K562 (cell line): ENCODE measurements around the gene RAB31. TPM values are rescaled to one million over a fixed set of nuclear protein-coding genes. Genes with fewer than 3 reads are reported as not detected.
A peak's percentile ranks its signal among the peaks of the same experiment; 100 is the strongest.

ENCODE experiments used
- BDP1 ChIP-seq: IDR thresholded peaks from 3 replicates; pipeline ENCODE4 v1.6.1; 2011; ENCODE audit not compliant: insufficient read length, insufficient read depth
- ETS1 ChIP-seq: conservative IDR thresholded peaks from 2 replicates; pipeline ENCODE4 v1.6.1; 2011; ENCODE audit warnings: low read depth, mild to moderate bottlenecking, low read length; ENCODE audit not compliant: control insufficient read depth
- HDAC8 ChIP-seq: fragments of 450-650 bp; IDR thresholded peaks from 2 replicates; pipeline ENCODE4 v1.6.1; 2016; ENCODE audit warnings: mild to moderate bottlenecking, missing genetic modification characterization, moderate library complexity, missing compliant biosample characterization
- KLF13 ChIP-seq: fragments of 450-650 bp; IDR thresholded peaks from 2 replicates; pipeline ENCODE4 v1.6.1; 2016; ENCODE audit warnings: missing genetic modification characterization, low read depth, mild to moderate bottlenecking, missing compliant biosample characterization, moderate library complexity, borderline replicate concordance
- MAFK ChIP-seq: IDR thresholded peaks from 2 replicates; pipeline ENCODE4 v1.6.1; 2011; ENCODE audit warnings: low read length, improper control_type of control experiment
- NFE2L1 ChIP-seq: fragments of 450-650 bp; IDR thresholded peaks from 2 replicates; pipeline ENCODE4 v1.6.1; 2016; ENCODE audit warnings: missing genetic modification characterization, low read depth, mild to moderate bottlenecking, missing compliant biosample characterization, moderate library complexity, borderline replicate concordance
- NFRKB ChIP-seq: fragments of 450-650 bp; IDR thresholded peaks from 2 replicates; pipeline ENCODE4 v1.6.1; 2016; ENCODE audit warnings: low read depth
- RBBP5 ChIP-seq: fragments of 200-600 bp; sonication (generic); IDR thresholded peaks from 2 replicates; pipeline ENCODE4 v1.6.1; 2012; ENCODE audit warnings: borderline replicate concordance, mild to moderate bottlenecking, low read length, control low read depth, inconsistent platforms; ENCODE audit not compliant: insufficient read depth, poor library complexity, severe bottlenecking
- RCOR1 ChIP-seq, 2 experiments: IDR thresholded peaks; 2 replicates each; pipeline ENCODE4 v1.6.1; 2012; ENCODE audit warnings: low read depth in 2 of 2, low read length in 2 of 2, borderline replicate concordance in 1 of 2, improper control_type of control experiment in 1 of 2
- TAF15 ChIP-seq: fragments of 200-400 bp; formaldehyde crosslinking; IDR thresholded peaks from 2 replicates; pipeline ENCODE4 v1.6.1; 2017; ENCODE audit warnings: mild to moderate bottlenecking, low read depth, low read length, moderate library complexity
- THRAP3 ChIP-seq: fragments of 450-650 bp; IDR thresholded peaks from 2 replicates; pipeline ENCODE4 v1.6.1; 2016; ENCODE audit warnings: mild to moderate bottlenecking, inconsistent platforms, borderline replicate concordance
- USF2 ChIP-seq: sonication (generic); formaldehyde crosslinking; IDR thresholded peaks from 2 replicates; pipeline ENCODE4 v1.5.0; 2020; ENCODE audit warnings: missing genetic modification reagents
- ZFP30 ChIP-seq: fragments of 250-450 bp; sonication (Bioruptor Pico); IDR thresholded peaks from 2 replicates; pipeline ENCODE4 v1.8.0; 2022; ENCODE audit warnings: moderate library complexity, mild to moderate bottlenecking, inconsistent platforms, borderline replicate concordance
- ZNF165 ChIP-seq: fragments of 250-450 bp; sonication (Bioruptor Pico); IDR thresholded peaks from 2 replicates; pipeline ENCODE4 v1.4.0; 2020; ENCODE audit warnings: borderline replicate concordance
- ZNF197 ChIP-seq: fragments of 200-800 bp; sonication (Bioruptor generic); IDR thresholded peaks from 2 replicates; pipeline ENCODE4 v1.6.1; 2016; ENCODE audit warnings: low read depth, missing genetic modification characterization, missing compliant biosample characterization
- ZNF217 ChIP-seq: sonication (generic); formaldehyde crosslinking; IDR thresholded peaks from 2 replicates; pipeline ENCODE4 v1.8.0; 2022; ENCODE audit warnings: mild to moderate bottlenecking, missing genetic modification reagents
- ZNF224 ChIP-seq: sonication (generic); formaldehyde crosslinking; IDR thresholded peaks from 2 replicates; pipeline ENCODE4 v1.8.0; 2022; ENCODE audit warnings: mild to moderate bottlenecking, missing genetic modification reagents
- ZNF23 ChIP-seq: fragments of 250-450 bp; sonication (Bioruptor Pico); IDR thresholded peaks from 2 replicates; pipeline ENCODE4 v1.4.0; 2020; ENCODE audit warnings: mild to moderate bottlenecking
- ZNF518B ChIP-seq: fragments of 250-450 bp; sonication (Bioruptor Pico); IDR thresholded peaks from 2 replicates; pipeline ENCODE4 v1.5.0; 2021; ENCODE audit warnings: mild to moderate bottlenecking, moderate library complexity
- ZNF57 ChIP-seq: fragments of 450-650 bp; formaldehyde crosslinking; IDR thresholded peaks from 2 replicates; pipeline ENCODE4 v1.4.0; 2020; ENCODE audit warnings: mild to moderate bottlenecking, moderate library complexity
- polyA plus RNA-seq, 8 experiments: library from polyadenylated mRNA; depleted of rRNA in 4 of 8; stranded (reverse) in 5 of 8; unstranded in 3 of 8; fragments of >200 nt; fragmentation: Nextera tagmentation in 2 of 8; fragmentation: Illumina TruSeq in 1 of 8; extraction: Ambion mirVana in 2 of 8; extraction: Trizol in 1 of 8; gene quantifications; 2 replicates each; pipeline versions ENCODE4 v1.2.1 to v1.2.3, GENCODE V29; 2011 to 2014; ENCODE audit warnings: inconsistent platforms in 1 of 8, missing spikeins in 1 of 8
- total RNA-seq, 7 experiments: library from RNA; depleted of rRNA in 6 of 7; stranded (reverse); fragments of >200 nt in 6 of 7; fragmentation: Illumina TruSeq in 2 of 7; extraction: Trizol in 2 of 7; gene quantifications; 2 replicates each; pipeline versions ENCODE4 v1.2.1 to v1.2.3, GENCODE V29; 2011 to 2021; ENCODE audit warnings: low replicate concordance in 1 of 7

RAB31 gene
- total and polyA plus RNA-seq, 9 of the 15 experiments (the other 6 are each of a cell fraction or from before 2014, with no cell fraction given): 20.7 to 70.4 (median 41.3) TPM

- TF ChIP-seq HDAC8 (tag) (peak; percentile 72; the same call in 1 of the 2 replicates), BDP1 (no peak), THRAP3 (no peak), KLF13 (tag) (0 out of 2 replicates have a peak, but pooled peaks have one; percentile 9), ZFP30 (CRISPR knock-in tag) (no peak), ZNF217 (no peak), RCOR1 (IDR thresholded peaks at IDR 0.05; ENCODE audit: borderline replicate concordance in 1 of 2, low read depth in 2 of 2, low read length in 2 of 2) (peak in 1 of 2 experiments; percentile 87; a peak in 3 of 4 replicates), ZNF57 (CRISPR knock-in tag) (no peak), USF2 (CRISPR knock-in tag) (no peak), ZNF518B (CRISPR knock-in tag) (no peak), ZNF23 (CRISPR knock-in tag) (no peak), MAFK (no peak; the same call in 1 of the 2 replicates), ZNF197 (CRISPR knock-in tag) (0 out of 2 replicates have a peak, but pooled peaks have one; percentile 18), RBBP5 (peak; percentile 39), ZNF224 (CRISPR knock-in tag) (no peak), TAF15 (no peak), ETS1 (no peak), ZNF165 (CRISPR knock-in tag) (no peak), NFRKB (peak; percentile 69; the same call in 1 of the 2 replicates), NFE2L1 (tag) (no peak)
Observed at GRCh38 chr18:9827793-9828505, 119.8 kb downstream of the RAB31 start (continued).
